Measurements from ENCODE around the gene PDPK1.

The PDPK1 gene

GRCh38 chr16:2537451-2538379 is at the start of gene PDPK1:
PDPK1 (plus strand) TSS chr16:2538021; CDS start chr16:2538113, 92 bp downstream.
- peak; percentile 81 to 86 for DNase-seq (ENCODE audit: low read depth in 2 of 2)

GRCh38 chr16:2489581-2489980 is 48.2 kb upstream of the PDPK1 start:
- no peak for DNase-seq (ENCODE audit: low read depth in 2 of 2)

GRCh38 chr16:2490190-2491105 is 47.4 kb upstream of the PDPK1 start:
- DNase-seq (ENCODE audit: low read depth in 2 of 2) = no peak

- no peak for DNase-seq (ENCODE audit: low read depth in 2 of 2)
These were observed 45.5 kb upstream of the PDPK1 start for GRCh38 chr16:2492292-2492691.

GRCh38 chr16:2493605-2494004 is 44.2 kb upstream of the PDPK1 start:
- no peak for DNase-seq (ENCODE audit: low read depth in 2 of 2)

- no peak for DNase-seq (ENCODE audit: low read depth in 2 of 2)
These were observed 43.2 kb upstream of the PDPK1 start for GRCh38 chr16:2494616-2495015.

- no peak for DNase-seq (ENCODE audit: low read depth in 2 of 2)
These were observed 42.8 kb upstream of the PDPK1 start for GRCh38 chr16:2495041-2495440.

- no peak for DNase-seq (ENCODE audit: low read depth in 2 of 2)
These were observed 41.4 kb upstream of the PDPK1 start for GRCh38 chr16:2496223-2497115.

GRCh38 chr16:2497116-2497630 is 40.6 kb upstream of the PDPK1 start:
- no peak for DNase-seq (ENCODE audit: low read depth in 2 of 2)

- DNase-seq (ENCODE audit: low read depth in 2 of 2) = no peak
These were observed 39.9 kb upstream of the PDPK1 start for GRCh38 chr16:2497695-2498484.

- DNase-seq (ENCODE audit: low read depth in 2 of 2) = no peak
These were observed 39.1 kb upstream of the PDPK1 start for GRCh38 chr16:2498531-2499253.

- DNase-seq (ENCODE audit: low read depth in 2 of 2) = no peak
These were observed 38.4 kb upstream of the PDPK1 start for GRCh38 chr16:2499454-2499853.

- DNase-seq (ENCODE audit: low read depth in 2 of 2) = no peak
These were observed 37.9 kb upstream of the PDPK1 start for GRCh38 chr16:2499890-2500429.

GRCh38 chr16:2500430-2500917 is 37.3 kb upstream of the PDPK1 start:
- DNase-seq (ENCODE audit: low read depth in 2 of 2) = no peak

GRCh38 chr16:2500918-2501750 is 36.7 kb upstream of the PDPK1 start:
- DNase-seq (ENCODE audit: low read depth in 2 of 2) = peak in 1 of 2 experiments; percentile 24

GRCh38 chr16:2501946-2502895 is 35.6 kb upstream of the PDPK1 start:
- DNase-seq (ENCODE audit: low read depth in 2 of 2) = no peak

- DNase-seq (ENCODE audit: low read depth in 2 of 2) = no peak
These were observed 32.1 kb upstream of the PDPK1 start for GRCh38 chr16:2505695-2506094.
